ENCODE measurements around the gene ZNF23. TPM values are rescaled to one million over a fixed set of nuclear protein-coding genes. Genes with fewer than 3 reads are reported as not detected.

ZNF23 gene
- total and polyA plus RNA-seq, 4 donors: 1.5 to 6.1 (median 3.1) TPM

GRCh38 chr16:71421911-71422310, 40.1 kb downstream of the ZNF23 start:
- no peak for TF ChIP-seq EGR1 (IDR thresholded peaks at IDR 0.05; ENCODE audit: low read depth in 2 of 2)
- TF ChIP-seq FOXA1 (IDR thresholded peaks at IDR 0.05): no peak
- TF ChIP-seq SP1 (IDR thresholded peaks at IDR 0.05): no peak
- TF ChIP-seq TAF1 (conservative IDR thresholded peaks at IDR 0.05): no peak
- TF ChIP-seq, protein P1, sequence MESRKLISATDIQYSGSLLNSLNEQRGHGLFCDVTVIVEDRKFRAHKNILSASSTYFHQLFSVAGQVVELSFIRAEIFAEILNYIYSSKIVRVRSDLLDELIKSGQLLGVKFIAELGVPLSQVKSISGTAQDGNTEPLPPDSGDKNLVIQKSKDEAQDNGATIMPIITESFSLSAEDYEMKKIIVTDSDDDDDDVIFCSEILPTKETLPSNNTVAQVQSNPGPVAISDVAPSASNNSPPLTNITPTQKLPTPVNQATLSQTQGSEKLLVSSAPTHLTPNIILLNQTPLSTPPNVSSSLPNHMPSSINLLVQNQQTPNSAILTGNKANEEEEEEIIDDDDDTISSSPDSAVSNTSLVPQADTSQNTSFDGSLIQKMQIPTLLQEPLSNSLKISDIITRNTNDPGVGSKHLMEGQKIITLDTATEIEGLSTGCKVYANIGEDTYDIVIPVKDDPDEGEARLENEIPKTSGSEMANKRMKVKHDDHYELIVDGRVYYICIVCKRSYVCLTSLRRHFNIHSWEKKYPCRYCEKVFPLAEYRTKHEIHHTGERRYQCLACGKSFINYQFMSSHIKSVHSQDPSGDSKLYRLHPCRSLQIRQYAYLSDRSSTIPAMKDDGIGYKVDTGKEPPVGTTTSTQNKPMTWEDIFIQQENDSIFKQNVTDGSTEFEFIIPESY (IDR thresholded peaks at IDR 0.05): no peak
- TF ChIP-seq GABPA (IDR thresholded peaks at IDR 0.05 in 1 of 2, conservative IDR thresholded peaks at IDR 0.05 in 1 of 2): no peak
- TF ChIP-seq, protein P2, sequence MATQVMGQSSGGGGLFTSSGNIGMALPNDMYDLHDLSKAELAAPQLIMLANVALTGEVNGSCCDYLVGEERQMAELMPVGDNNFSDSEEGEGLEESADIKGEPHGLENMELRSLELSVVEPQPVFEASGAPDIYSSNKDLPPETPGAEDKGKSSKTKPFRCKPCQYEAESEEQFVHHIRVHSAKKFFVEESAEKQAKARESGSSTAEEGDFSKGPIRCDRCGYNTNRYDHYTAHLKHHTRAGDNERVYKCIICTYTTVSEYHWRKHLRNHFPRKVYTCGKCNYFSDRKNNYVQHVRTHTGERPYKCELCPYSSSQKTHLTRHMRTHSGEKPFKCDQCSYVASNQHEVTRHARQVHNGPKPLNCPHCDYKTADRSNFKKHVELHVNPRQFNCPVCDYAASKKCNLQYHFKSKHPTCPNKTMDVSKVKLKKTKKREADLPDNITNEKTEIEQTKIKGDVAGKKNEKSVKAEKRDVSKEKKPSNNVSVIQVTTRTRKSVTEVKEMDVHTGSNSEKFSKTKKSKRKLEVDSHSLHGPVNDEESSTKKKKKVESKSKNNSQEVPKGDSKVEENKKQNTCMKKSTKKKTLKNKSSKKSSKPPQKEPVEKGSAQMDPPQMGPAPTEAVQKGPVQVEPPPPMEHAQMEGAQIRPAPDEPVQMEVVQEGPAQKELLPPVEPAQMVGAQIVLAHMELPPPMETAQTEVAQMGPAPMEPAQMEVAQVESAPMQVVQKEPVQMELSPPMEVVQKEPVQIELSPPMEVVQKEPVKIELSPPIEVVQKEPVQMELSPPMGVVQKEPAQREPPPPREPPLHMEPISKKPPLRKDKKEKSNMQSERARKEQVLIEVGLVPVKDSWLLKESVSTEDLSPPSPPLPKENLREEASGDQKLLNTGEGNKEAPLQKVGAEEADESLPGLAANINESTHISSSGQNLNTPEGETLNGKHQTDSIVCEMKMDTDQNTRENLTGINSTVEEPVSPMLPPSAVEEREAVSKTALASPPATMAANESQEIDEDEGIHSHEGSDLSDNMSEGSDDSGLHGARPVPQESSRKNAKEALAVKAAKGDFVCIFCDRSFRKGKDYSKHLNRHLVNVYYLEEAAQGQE (IDR thresholded peaks at IDR 0.05): no peak
- TF ChIP-seq RAD21 (IDR thresholded peaks at IDR 0.05): peak; percentile 30 to 66
- no peak for TF ChIP-seq HNF4A (conservative IDR thresholded peaks at IDR 0.05)
- no peak for TF ChIP-seq FOXA2 (IDR thresholded peaks at IDR 0.05)
- TF ChIP-seq CTCF (IDR thresholded peaks at IDR 0.05; ENCODE audit: low read depth, low read length, missing input control): peak; percentile 41
- no peak for TF ChIP-seq NR2F2 (IDR thresholded peaks at IDR 0.05)
- Histone ChIP-seq H3K36me3 (ENCODE audit: control insufficient read depth in 4 of 4, insufficient read depth in 3 of 4, low read depth in 1 of 4, low read length in 3 of 4) (no peaks in the 10 kb centered on the region), H3K27me3 (ENCODE audit: control insufficient read depth in 4 of 4, insufficient read depth in 4 of 4, low read length in 3 of 4) (peaks cover 0 to 11% (median 7%) of the 10 kb centered on the region in 4 donors), H3K9me3 (ENCODE audit: control insufficient read depth in 4 of 4, low read length in 3 of 4) (peaks cover 0 to 3% (median 0%) of the 10 kb centered on the region in 4 donors), H3K27ac (ENCODE audit: low read depth in 1 of 2, low read length in 2 of 2) (no peak overlapping the region), H3K4me1 (ENCODE audit: control insufficient read depth in 4 of 4, insufficient read depth in 4 of 4, low read length in 3 of 4) (no peaks in the 10 kb centered on the region), H3K9ac (ENCODE audit: low read depth in 1 of 2, low read length in 2 of 2) (no peak overlapping the region), H3K4me3 (ENCODE audit: low read depth in 1 of 3, low read length in 3 of 3) (no peak overlapping the region)
- no peak for DNase-seq (ENCODE audit: low spot score)
- 63% methylated on average over 4 of the region's 4 CpGs for WGBS

GRCh38 chr16:71414038-71414437, 48.0 kb downstream of the ZNF23 start:
- Histone ChIP-seq H3K9me3 (ENCODE audit: control insufficient read depth in 4 of 4, low read length in 3 of 4) (no peaks in the 10 kb centered on the region), H3K36me3 (ENCODE audit: control insufficient read depth in 4 of 4, insufficient read depth in 3 of 4, low read depth in 1 of 4, low read length in 3 of 4) (no peaks in the 10 kb centered on the region), H3K27me3 (ENCODE audit: control insufficient read depth in 4 of 4, insufficient read depth in 4 of 4, low read length in 3 of 4) (no peaks in the 10 kb centered on the region), H3K9ac (ENCODE audit: low read depth in 1 of 2, low read length in 2 of 2) (no peak overlapping the region), H3K4me1 (ENCODE audit: control insufficient read depth in 4 of 4, insufficient read depth in 4 of 4, low read length in 3 of 4) (peaks cover 0 to 3% (median 0%) of the 10 kb centered on the region in 4 donors), H3K27ac (ENCODE audit: low read depth in 1 of 2, low read length in 2 of 2) (no peak overlapping the region), H3K4me3 (ENCODE audit: low read depth in 1 of 3, low read length in 3 of 3) (no peak overlapping the region)
- no peak for DNase-seq (ENCODE audit: low spot score)
- WGBS: 85% methylated on average over 5 of the region's 5 CpGs
- TF ChIP-seq SP1 (IDR thresholded peaks at IDR 0.05): no peak
- TF ChIP-seq, protein P2 (IDR thresholded peaks at IDR 0.05): no peak
- TF ChIP-seq RAD21 (IDR thresholded peaks at IDR 0.05): no peak
- TF ChIP-seq, protein P3, sequence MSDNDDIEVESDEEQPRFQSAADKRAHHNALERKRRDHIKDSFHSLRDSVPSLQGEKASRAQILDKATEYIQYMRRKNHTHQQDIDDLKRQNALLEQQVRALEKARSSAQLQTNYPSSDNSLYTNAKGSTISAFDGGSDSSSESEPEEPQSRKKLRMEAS (IDR thresholded peaks at IDR 0.05): no peak
- TF ChIP-seq HNF4G (IDR thresholded peaks at IDR 0.05): no peak
- no peak for TF ChIP-seq FOXA2 (IDR thresholded peaks at IDR 0.05)
- TF ChIP-seq, protein P1 (IDR thresholded peaks at IDR 0.05): no peak
- no peak for TF ChIP-seq FOXA1 (IDR thresholded peaks at IDR 0.05)
- TF ChIP-seq EGR1 (IDR thresholded peaks at IDR 0.05; ENCODE audit: low read depth in 2 of 2): no peak
- no peak for TF ChIP-seq JUND (IDR thresholded peaks at IDR 0.05)
- TF ChIP-seq CTCF (IDR thresholded peaks at IDR 0.05; ENCODE audit: low read depth, low read length, missing input control): no peak
- no peak for TF ChIP-seq GABPA (IDR thresholded peaks at IDR 0.05 in 1 of 2, conservative IDR thresholded peaks at IDR 0.05 in 1 of 2)
